OCI-LY7 (cell line): Measurements from ENCODE around the gene ANO3. TPM values are rescaled to one million over a fixed set of nuclear protein-coding genes. Genes with fewer than 3 reads are reported as not detected.
A peak's percentile ranks its signal among the peaks of the same experiment; 100 is the strongest.

Source experiments
- BruUV-seq: library from RNA; stranded (reverse); fragments of 400-500 nt; replicated peaks from 2 replicates; lab custom pipeline; 2021; lab: Mats Ljungman, UMichigan
- CTCF ChIA-PET: fragments of 300-600 bp; sonication (Branson Sonifier 250); formaldehyde crosslinking; loops from one replicate; lab custom pipeline; 2022; ENCODE audit warnings: antibody characterized with exemption; ENCODE audit not compliant: unreplicated experiment; lab: Charles Lee
- POLR2A ChIA-PET: fragments of 300-600 bp; sonication (Branson Sonifier 250); formaldehyde crosslinking; loops from one replicate; lab custom pipeline; 2022; ENCODE audit warnings: antibody characterized with exemption; lab: Charles Lee
- DNase-seq: peaks from one replicate; pipeline ENCODE4 v3.0.0-alpha.2; 2015; ENCODE audit warnings: low spot score
- H2AFZ ChIP-seq: fragments of 200-600 bp; sonication (generic), shearing (Covaris generic); 2 replicates; pipeline ENCODE4 v1.6.1; 2014; ENCODE audit warnings: mild to moderate bottlenecking, antibody characterized with exemption, low read length, moderate library complexity
- H3K27ac ChIP-seq: fragments of 200-600 bp; sonication (generic); 2 replicates; pipeline ENCODE4 v1.5.1; 2014; ENCODE audit warnings: mixed run types, low read depth, mild to moderate bottlenecking, moderate library complexity, low read length, inconsistent platforms; ENCODE audit not compliant: poor library complexity, severe bottlenecking
- H3K36me3 ChIP-seq: fragments of 200-600 bp; sonication (generic); 2 replicates; pipeline ENCODE4 v1.6.1; 2014; ENCODE audit warnings: mild to moderate bottlenecking, antibody characterized with exemption, low read length, moderate library complexity, mixed read lengths; ENCODE audit not compliant: insufficient read depth
- H3K4me1 ChIP-seq: fragments of 200-600 bp; sonication (generic); 2 replicates; pipeline ENCODE4 v1.5.1; 2014; ENCODE audit warnings: mild to moderate bottlenecking, low read length; ENCODE audit not compliant: insufficient read depth, poor library complexity, severe bottlenecking
- H3K4me2 ChIP-seq: fragments of 200-600 bp; sonication (generic); 2 replicates; pipeline ENCODE4 v1.6.1; 2014; ENCODE audit warnings: mild to moderate bottlenecking, low read length
- H3K4me3 ChIP-seq: fragments of 200-600 bp; sonication (generic); 2 replicates; pipeline ENCODE4 v1.5.1; 2014; ENCODE audit warnings: mild to moderate bottlenecking, low read depth, low read length; ENCODE audit not compliant: poor library complexity, severe bottlenecking
- H3K79me2 ChIP-seq: fragments of 200-600 bp; sonication (generic); 2 replicates; pipeline ENCODE4 v1.6.1; 2016; ENCODE audit warnings: low read depth, mild to moderate bottlenecking, low read length, moderate library complexity, mixed read lengths; ENCODE audit not compliant: insufficient read depth
- H3K9me2 ChIP-seq: fragments of 200-600 bp; sonication (generic); 2 replicates; pipeline ENCODE4 v1.6.1; 2016; ENCODE audit warnings: mild to moderate bottlenecking, low read length, mixed read lengths; ENCODE audit not compliant: insufficient read depth
- H3K9me3 ChIP-seq: fragments of 200-600 bp; sonication (generic); 2 replicates; pipeline ENCODE4 v1.6.1; 2014; ENCODE audit warnings: mild to moderate bottlenecking, mixed run types, low read length, mixed read lengths
- H4K20me1 ChIP-seq: fragments of 200-600 bp; sonication (generic); 2 replicates; pipeline ENCODE4 v1.6.1; 2014; ENCODE audit warnings: mild to moderate bottlenecking, antibody characterized with exemption, low read length, moderate library complexity, mixed read lengths; ENCODE audit not compliant: insufficient read depth
- EZH2phosphoT487 ChIP-seq: fragments of 200-600 bp; sonication (generic); IDR thresholded peaks from 2 replicates; pipeline ENCODE4 v1.6.1; 2018; ENCODE audit warnings: low read depth, borderline replicate concordance, mild to moderate bottlenecking, mixed run types, antibody characterized with exemption, low read length, moderate library complexity, mixed read lengths
- intact Hi-C: fragments of 100-400 bp; cut with micrococcal nuclease; formaldehyde crosslinking; loops from one replicate; pipeline ENCODE4 v1.10.0; 2022; ENCODE audit not compliant: unreplicated experiment
- total RNA-seq, 2 experiments: library from RNA; depleted of rRNA in 1 of 2; stranded (reverse); fragments of >200 nt in 1 of 2; shearing (Covaris generic) in 1 of 2; gene quantifications; 2 replicates each; pipeline ENCODE4 v1.2.3, GENCODE V29; 2014 to 2022
- TF ChIP-seq, protein P1 (sequence below): fragments of 200-600 bp; sonication (generic); conservative IDR thresholded peaks from 2 replicates; pipeline ENCODE4 v1.5.1; 2014; ENCODE audit warnings: mild to moderate bottlenecking, antibody characterized with exemption, low read length, moderate library complexity, mixed read lengths

The ANO3 gene
- total RNA-seq, 2 experiments from 2014 or later, result 0.03 TPM; not detected in 1

DNA sequence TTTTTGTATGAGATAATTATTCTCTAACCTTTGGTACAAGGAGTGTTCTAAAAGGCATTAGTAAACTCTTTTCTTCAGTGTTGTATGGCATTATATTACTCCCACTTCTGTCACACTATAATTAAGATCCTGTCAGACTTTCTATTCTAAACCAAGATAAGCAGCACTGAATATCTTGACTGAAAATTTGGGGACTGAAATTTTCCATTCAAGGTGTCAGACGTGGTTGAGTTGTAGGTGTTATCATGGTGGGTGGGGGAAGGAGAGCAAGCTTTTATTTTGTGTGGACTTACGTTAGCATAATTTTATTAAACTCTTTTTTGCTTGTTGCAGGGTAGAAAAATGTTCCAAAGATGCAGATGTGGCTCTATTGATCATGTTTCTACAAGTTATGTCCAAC is 217.2 kb downstream of the ANO3 start:
- Histone ChIP-seq H3K36me3 (no peaks in the 10 kb centered on the region), H3K9me3 (no peaks in the 10 kb centered on the region), H3K27ac (no peak overlapping the region), H4K20me1 (no peaks in the 10 kb centered on the region), H3K79me2 (no peaks in the 10 kb centered on the region), H3K4me1 (no peaks in the 10 kb centered on the region), H3K4me3 (no peak overlapping the region), H3K4me2 (no peak overlapping the region), H2AFZ (no peak overlapping the region), H3K9me2 (no peaks in the 10 kb centered on the region)
- BruUV-seq, result no TSS peak
- ChIA-PET CTCF (no interaction called here), POLR2A (interaction anchor here (0.6 kb wide), 1 partner anchor 866 kb away, joined by 4 read pairs; no protein-coding TSS in a partner anchor)
- no peak for DNase-seq
- intact Hi-C loops, result no loop called here
- TF ChIP-seq, protein P1, sequence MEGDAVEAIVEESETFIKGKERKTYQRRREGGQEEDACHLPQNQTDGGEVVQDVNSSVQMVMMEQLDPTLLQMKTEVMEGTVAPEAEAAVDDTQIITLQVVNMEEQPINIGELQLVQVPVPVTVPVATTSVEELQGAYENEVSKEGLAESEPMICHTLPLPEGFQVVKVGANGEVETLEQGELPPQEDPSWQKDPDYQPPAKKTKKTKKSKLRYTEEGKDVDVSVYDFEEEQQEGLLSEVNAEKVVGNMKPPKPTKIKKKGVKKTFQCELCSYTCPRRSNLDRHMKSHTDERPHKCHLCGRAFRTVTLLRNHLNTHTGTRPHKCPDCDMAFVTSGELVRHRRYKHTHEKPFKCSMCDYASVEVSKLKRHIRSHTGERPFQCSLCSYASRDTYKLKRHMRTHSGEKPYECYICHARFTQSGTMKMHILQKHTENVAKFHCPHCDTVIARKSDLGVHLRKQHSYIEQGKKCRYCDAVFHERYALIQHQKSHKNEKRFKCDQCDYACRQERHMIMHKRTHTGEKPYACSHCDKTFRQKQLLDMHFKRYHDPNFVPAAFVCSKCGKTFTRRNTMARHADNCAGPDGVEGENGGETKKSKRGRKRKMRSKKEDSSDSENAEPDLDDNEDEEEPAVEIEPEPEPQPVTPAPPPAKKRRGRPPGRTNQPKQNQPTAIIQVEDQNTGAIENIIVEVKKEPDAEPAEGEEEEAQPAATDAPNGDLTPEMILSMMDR, result no peak
- no peak for TF ChIP-seq EZH2phosphoT487

DNA sequence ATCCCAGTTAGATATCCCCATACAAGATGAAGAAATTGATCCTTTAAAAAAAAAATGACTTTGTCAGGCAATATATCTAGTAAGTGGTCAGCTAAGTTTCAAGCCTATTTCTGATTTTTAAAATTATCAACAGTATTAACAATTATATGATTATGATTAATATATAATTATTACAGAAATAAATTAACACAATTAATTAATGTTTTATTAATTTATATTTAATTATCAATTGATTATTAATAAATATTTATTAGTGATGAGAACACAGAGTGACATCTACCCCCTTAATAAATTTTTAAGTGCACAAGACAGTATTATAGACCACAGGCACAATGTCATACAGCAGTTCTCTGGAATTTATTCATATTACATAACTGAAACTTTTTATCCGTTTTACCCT is 218.1 kb downstream of the ANO3 start:
- no peaks in the 10 kb centered on the region for H3K9me3 ChIP-seq
- BruUV-seq, result no TSS peak
- no peak overlapping the region for H2AFZ ChIP-seq
- no peaks in the 10 kb centered on the region for H3K79me2 ChIP-seq
- H3K36me3 ChIP-seq, result no peaks in the 10 kb centered on the region
- no peak for DNase-seq
- H4K20me1 ChIP-seq, result no peaks in the 10 kb centered on the region
- ChIA-PET CTCF (no interaction called here), POLR2A (no interaction called here)
- H3K4me3 ChIP-seq, result no peak overlapping the region
- no peaks in the 10 kb centered on the region for H3K4me1 ChIP-seq
- H3K27ac ChIP-seq, result no peak overlapping the region
- H3K9me2 ChIP-seq, result no peaks in the 10 kb centered on the region
- intact Hi-C loops, result loop anchor here (10.0 kb wide), 1 partner anchor 255 kb away; no protein-coding TSS in a partner anchor
- no peak overlapping the region for H3K4me2 ChIP-seq
- TF ChIP-seq, protein P1, result no peak
- TF ChIP-seq EZH2phosphoT487, result no peak

DNA sequence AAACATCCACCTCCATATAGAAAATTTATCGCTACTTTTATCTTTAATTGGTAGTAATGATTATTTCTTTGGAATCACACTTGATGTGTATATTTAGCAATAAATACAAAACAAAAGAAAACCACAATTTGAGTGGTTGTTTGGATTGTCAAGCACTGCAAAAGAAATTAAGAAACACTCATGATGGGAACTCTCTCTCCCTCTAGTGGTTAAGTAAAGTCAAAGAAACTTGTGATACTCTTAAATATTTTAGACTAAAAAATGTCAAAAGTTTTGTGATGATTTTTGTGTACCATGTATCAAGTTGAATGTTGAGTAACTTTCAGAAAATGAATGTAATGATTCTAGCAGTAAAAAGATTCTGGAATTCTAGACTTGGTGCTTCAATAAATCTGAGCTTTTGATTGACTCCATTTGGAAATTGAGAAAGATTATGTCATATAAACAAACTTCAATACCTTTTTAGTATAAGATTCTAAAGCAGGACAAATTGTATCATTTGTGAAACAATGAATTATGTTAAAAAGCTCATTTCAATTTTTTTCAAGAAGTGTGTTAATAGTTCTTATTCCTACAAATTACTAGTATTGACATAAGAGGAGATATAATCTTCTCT is 219.4 kb downstream of the ANO3 start:
- Histone ChIP-seq H3K27ac (no peak overlapping the region), H3K9me3 (no peaks in the 10 kb centered on the region), H3K36me3 (no peaks in the 10 kb centered on the region), H3K9me2 (no peaks in the 10 kb centered on the region), H3K4me2 (no peak overlapping the region), H3K79me2 (no peaks in the 10 kb centered on the region), H3K4me3 (no peak overlapping the region), H3K4me1 (no peaks in the 10 kb centered on the region), H4K20me1 (no peaks in the 10 kb centered on the region), H2AFZ (no peak overlapping the region)
- TF ChIP-seq, protein P1, result peak; percentile 70
- no peak for TF ChIP-seq EZH2phosphoT487
- intact Hi-C loops, result loop anchor here (10.0 kb wide), 1 partner anchor 256 kb away; no protein-coding TSS in a partner anchor
- ChIA-PET POLR2A (interaction anchor here (0.6 to 1.0 kb wide), 3 partner anchors 10 to 1446 kb away, joined by 3 to 11 read pairs (median 4); no protein-coding TSS in a partner anchor), CTCF (no interaction called here)
- BruUV-seq, result no TSS peak
- DNase-seq, result no peak
